ENCODE data around the gene COX8A. TPM values are rescaled to one million over a fixed set of nuclear protein-coding genes. Genes with fewer than 3 reads are reported as not detected.

Gene COX8A
- total RNA-seq, 1 donor from 2014 or later, result 182 TPM

DNA sequence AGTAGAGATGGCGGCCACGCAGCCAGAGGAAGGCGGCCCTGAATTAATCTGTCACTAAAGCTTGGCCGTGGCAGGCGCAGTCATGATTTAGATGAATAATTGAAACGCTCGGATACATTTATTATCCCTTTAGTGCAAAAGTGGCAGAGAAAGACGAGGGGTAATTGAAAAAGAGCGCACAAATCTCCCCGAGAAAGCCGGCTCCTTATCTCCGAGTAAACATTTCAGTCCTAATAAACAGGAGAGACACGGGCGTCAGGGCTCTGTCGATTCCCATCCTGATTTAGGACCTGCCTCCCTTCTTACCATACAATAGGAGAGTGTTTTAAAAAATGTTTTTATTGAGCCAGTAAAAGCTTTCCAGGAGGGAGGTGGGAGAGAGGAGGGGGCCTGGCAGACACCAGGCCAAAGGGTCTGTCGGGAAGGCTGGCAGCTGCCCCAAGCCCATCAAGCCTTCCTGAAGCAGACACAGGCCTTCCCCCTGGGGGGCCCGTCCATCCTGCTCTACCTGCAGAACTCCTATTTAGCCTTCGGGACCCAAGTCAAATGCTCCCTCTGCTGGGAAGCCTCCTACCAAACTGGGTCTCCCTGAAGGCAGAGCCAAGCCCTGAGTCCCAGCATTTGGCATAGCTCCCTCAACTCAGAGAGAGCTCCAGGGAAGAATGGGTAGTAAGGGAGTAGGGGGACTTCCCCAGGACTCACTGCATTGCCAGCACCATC, 34.7 kb downstream of the COX8A start:
- Mint-ChIP-seq H3K4me3 (no peak overlapping the region), H3K27me3 (peaks cover 32% of the 10 kb centered on the region), H3K36me3 (ENCODE audit: low read depth) (no peaks in the 10 kb centered on the region), H3K27ac (no peak overlapping the region), H3K4me1 (peaks cover 10% of the 10 kb centered on the region), H3K9me3 (peaks cover 3% of the 10 kb centered on the region)
- intact Hi-C loops (cut with micrococcal nuclease), result no loop called here
- ATAC-seq (ENCODE audit: low read depth), result no peak
- DNase-seq, result no peak
- TF ChIP-seq, protein P1, sequence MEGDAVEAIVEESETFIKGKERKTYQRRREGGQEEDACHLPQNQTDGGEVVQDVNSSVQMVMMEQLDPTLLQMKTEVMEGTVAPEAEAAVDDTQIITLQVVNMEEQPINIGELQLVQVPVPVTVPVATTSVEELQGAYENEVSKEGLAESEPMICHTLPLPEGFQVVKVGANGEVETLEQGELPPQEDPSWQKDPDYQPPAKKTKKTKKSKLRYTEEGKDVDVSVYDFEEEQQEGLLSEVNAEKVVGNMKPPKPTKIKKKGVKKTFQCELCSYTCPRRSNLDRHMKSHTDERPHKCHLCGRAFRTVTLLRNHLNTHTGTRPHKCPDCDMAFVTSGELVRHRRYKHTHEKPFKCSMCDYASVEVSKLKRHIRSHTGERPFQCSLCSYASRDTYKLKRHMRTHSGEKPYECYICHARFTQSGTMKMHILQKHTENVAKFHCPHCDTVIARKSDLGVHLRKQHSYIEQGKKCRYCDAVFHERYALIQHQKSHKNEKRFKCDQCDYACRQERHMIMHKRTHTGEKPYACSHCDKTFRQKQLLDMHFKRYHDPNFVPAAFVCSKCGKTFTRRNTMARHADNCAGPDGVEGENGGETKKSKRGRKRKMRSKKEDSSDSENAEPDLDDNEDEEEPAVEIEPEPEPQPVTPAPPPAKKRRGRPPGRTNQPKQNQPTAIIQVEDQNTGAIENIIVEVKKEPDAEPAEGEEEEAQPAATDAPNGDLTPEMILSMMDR (IDR thresholded peaks at IDR 0.05), result no peak
- POLR2A ChIA-PET, result no interaction called here
- CTCF ChIA-PET, result no interaction called here

DNA sequence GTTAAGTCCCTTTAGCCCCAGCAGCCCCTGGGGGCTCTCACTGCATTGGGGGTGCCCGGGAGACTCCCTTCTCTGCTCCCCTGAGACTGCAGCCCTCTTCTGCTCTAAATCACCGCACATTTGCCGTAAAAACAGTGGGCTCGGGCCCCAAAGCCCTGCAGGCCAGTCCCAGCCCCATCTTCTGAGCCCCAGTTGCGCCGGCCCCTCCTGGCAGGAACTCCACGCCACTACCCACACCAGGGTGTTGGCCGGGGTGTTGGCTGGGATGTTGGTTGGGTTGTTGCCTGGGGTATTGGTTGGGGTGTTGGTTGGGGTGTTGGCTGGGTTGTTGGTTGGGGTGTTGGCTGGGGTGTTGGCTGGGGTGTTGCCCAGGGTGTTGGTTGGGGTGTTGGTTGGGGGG, 35.3 kb downstream of the COX8A start:
- peaks cover 3% of the 10 kb centered on the region for H3K9me3 Mint-ChIP-seq

DNA sequence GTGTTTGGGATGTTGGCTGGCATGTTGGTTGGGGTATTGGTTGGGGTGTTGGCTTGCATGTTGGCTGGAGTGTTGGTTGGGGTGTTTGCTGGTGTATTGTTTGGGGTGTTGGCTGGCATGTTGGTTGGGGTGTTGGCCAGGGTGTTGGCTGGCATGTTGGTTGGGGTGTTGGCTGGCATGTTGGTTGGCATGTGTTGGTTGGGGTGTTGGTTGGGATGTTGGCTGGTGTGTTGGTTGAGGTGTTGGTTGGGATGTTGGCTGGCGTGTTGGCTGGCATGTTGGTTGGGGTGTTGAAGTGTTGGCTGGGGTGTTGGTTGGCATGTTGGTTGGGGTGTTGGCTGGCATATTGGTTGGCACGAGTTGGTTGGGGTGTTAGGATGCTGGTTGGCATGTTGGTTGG, 36.4 kb downstream of the COX8A start:
- POLR2A ChIA-PET, result no interaction called here
- Mint-ChIP-seq H3K4me1 (peaks cover 10% of the 10 kb centered on the region), H3K4me3 (no peak overlapping the region), H3K9me3 (peaks cover 3% of the 10 kb centered on the region), H3K27me3 (peaks cover 30% of the 10 kb centered on the region), H3K36me3 (ENCODE audit: low read depth) (no peaks in the 10 kb centered on the region), H3K27ac (no peak overlapping the region)
- ATAC-seq (ENCODE audit: low read depth) (no peak), DNase-seq (no peak)
- TF ChIP-seq, protein P1 (IDR thresholded peaks at IDR 0.05), result no peak
- intact Hi-C loops (cut with micrococcal nuclease), result no loop called here
- CTCF ChIA-PET, result no interaction called here

More for the DNA sequence above, 35.3 kb downstream of the COX8A start:
- POLR2A ChIA-PET, result no interaction called here
- DNase-seq (no peak), ATAC-seq (ENCODE audit: low read depth) (no peak)
- intact Hi-C loops (cut with micrococcal nuclease), result no loop called here
- Mint-ChIP-seq H3K36me3 (ENCODE audit: low read depth) (no peaks in the 10 kb centered on the region), H3K4me1 (peaks cover 10% of the 10 kb centered on the region), H3K27ac (no peak overlapping the region), H3K27me3 (peaks cover 30% of the 10 kb centered on the region), H3K4me3 (no peak overlapping the region)
- CTCF ChIA-PET, result no interaction called here
- TF ChIP-seq, protein P1 (IDR thresholded peaks at IDR 0.05), result no peak

DNA sequence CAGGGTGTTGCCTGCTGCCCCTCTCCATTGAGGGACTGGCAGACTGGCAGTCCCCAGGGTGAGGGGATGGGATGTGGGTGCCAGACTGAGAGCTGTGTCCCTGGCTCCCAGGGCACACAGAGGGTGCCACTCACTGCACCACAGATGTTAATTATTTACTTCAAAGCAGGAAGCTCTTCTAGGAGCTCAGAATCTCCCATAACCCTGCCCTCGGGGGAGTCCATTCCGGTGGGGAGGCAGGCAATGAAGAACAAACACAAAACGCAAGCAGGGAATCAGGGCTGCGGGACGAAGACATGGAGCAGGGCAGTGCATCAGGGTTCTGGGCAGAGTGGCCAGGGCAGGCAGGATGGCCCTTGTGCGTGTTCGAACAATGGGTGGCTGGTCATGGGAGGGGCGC, 37.0 kb downstream of the COX8A start:
- ChIA-PET CTCF (no interaction called here), POLR2A (no interaction called here)
- ATAC-seq (ENCODE audit: low read depth) (no peak), DNase-seq (no peak)
- H3K4me3 Mint-ChIP-seq, result no peak overlapping the region
- no peaks in the 10 kb centered on the region for H3K36me3 Mint-ChIP-seq (ENCODE audit: low read depth)
- H3K4me1 Mint-ChIP-seq, result peaks cover 10% of the 10 kb centered on the region
- intact Hi-C loops (cut with micrococcal nuclease), result no loop called here
- H3K27me3 Mint-ChIP-seq, result peaks cover 25% of the 10 kb centered on the region
- H3K9me3 Mint-ChIP-seq, result peaks cover 3% of the 10 kb centered on the region
- H3K27ac Mint-ChIP-seq, result no peak overlapping the region
- TF ChIP-seq, protein P1 (IDR thresholded peaks at IDR 0.05), result no peak

DNA sequence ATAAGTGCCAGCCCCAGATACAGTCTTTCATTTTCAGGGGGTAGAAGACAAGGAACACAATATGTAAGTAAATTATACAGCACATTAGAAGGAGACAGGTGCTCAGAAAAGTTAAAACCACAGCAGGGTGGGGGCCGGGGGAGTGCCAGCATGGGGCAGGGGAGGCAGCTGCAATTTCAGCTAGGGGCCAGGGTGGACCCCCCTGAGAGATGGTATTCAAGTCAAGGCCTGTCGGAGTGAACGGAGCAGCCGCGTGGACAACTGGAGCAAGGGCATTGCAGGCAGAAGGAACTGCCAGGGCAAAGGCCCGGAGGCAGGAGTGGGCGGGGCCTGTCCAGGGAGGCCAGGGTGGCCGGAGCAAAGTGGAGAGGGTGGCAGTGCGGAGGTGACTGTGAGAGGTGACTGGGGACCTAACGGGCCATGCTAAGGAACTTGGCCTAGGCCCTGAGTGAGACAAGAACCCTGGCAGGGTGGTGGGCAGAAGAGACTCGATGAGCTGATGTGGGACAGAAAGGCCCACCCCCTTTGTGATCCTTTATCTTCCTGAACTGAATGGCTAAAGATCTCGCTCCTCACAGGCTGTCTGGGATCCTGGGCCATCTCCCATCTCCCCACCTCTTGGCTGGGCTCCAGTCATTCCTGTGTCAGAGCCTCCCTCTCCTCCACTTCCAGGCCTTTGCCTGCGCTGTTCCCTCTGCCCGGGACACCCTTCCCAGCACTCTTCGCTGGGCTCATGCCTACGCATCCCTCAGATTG, 38.9 kb downstream of the COX8A start:
- ATAC-seq (ENCODE audit: low read depth) (no peak), DNase-seq (no peak)
- Mint-ChIP-seq H3K36me3 (ENCODE audit: low read depth) (no peaks in the 10 kb centered on the region), H3K27me3 (peaks cover 9% of the 10 kb centered on the region), H3K27ac (no peak overlapping the region), H3K4me3 (no peak overlapping the region), H3K9me3 (peaks cover 3% of the 10 kb centered on the region), H3K4me1 (no peaks in the 10 kb centered on the region)
- ChIA-PET CTCF (no interaction called here), POLR2A (no interaction called here)
- TF ChIP-seq, protein P1 (IDR thresholded peaks at IDR 0.05), result no peak
- intact Hi-C loops (cut with micrococcal nuclease), result no loop called here
